Measurements from ENCODE around the gene ZBP1. TPM values are rescaled to one million over a fixed set of nuclear protein-coding genes. Genes with fewer than 3 reads are reported as not detected.

Gene ZBP1
- total RNA-seq, 1 experiment from 2014 or later = not detected

DNA sequence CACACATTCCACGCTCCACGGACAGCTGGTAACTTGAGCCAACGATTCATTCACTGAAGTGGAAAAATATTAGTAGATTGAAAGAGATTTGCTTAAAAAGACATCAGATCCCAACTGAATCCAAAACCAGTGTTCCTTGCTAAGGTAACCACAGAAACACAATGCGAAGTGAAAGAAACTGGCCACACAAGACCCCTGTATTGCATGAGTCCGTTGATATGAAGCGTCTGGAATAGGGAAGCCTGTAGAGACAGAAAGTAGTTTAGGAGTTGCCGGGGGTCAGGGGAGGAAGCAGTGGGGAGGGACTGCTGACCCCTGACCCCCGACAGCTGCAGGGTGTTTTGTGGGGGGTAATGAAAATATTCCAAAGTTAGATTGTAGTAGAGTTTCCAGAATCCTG, 49.3 kb downstream of the ZBP1 start:
- no peaks in the 10 kb centered on the region for H3K9me3 ChIP-seq (ENCODE audit: control insufficient read depth in 1 of 2, insufficient read depth in 1 of 2, low read depth in 1 of 2, low read length in 2 of 2)
- BruUV-seq (replicated peaks) = no TSS peak
- no peak overlapping the region for H2AFZ ChIP-seq (ENCODE audit: low read depth, low read length, poor library complexity, severe bottlenecking)
- no peaks in the 10 kb centered on the region for H3K79me2 ChIP-seq (ENCODE audit: insufficient read depth, low read length)
- RAD21 ChIA-PET (ENCODE audit: low non-redundant PET in 1 of 2, low total read pairs in 2 of 2, uncharacterized antibody in 2 of 2, unreplicated experiment in 2 of 2) = no interaction called here
- H3K4me3 ChIP-seq (replicated peaks in 1 of 2; ENCODE audit: low read depth in 1 of 2, low read length in 2 of 2) = no peak overlapping the region
- TF ChIP-seq ZNF274 (IDR thresholded peaks at IDR 0.05; ENCODE audit: low read depth, low read length) (no peak), POLR2A (IDR thresholded peaks at IDR 0.05; ENCODE audit: borderline replicate concordance, extremely low read depth, insufficient read depth, insufficient read length) (no peak), TCF7L2 (IDR thresholded peaks at IDR 0.05; ENCODE audit: borderline replicate concordance, extremely low read depth, insufficient read depth, insufficient read length) (no peak), EGR1 (IDR thresholded peaks at IDR 0.05; ENCODE audit: low read depth) (no peak), FOSL1 (IDR thresholded peaks at IDR 0.05; ENCODE audit: low read depth) (no peak)
- no peaks in the 10 kb centered on the region for H3K4me1 ChIP-seq (ENCODE audit: control insufficient read depth in 1 of 2, insufficient read depth in 2 of 2, low read length in 2 of 2)
- peaks cover 46% of the 10 kb centered on the region for H3K27me3 ChIP-seq (ENCODE audit: insufficient read depth, low read length)
- no peak for DNase-seq (ENCODE audit: low read depth, low spot score)
- H4K20me1 ChIP-seq (ENCODE audit: insufficient read depth) = no peaks in the 10 kb centered on the region
- intact Hi-C loops (cut with micrococcal nuclease) = no loop called here
- CTCF ChIA-PET = no interaction called here
- no peak overlapping the region for H3K27ac ChIP-seq (ENCODE audit: low read depth, low read length)
- no peak for ATAC-seq
- H3K36me3 ChIP-seq (ENCODE audit: control insufficient read depth in 1 of 2, insufficient read depth in 2 of 2, low read length in 2 of 2) = no peaks in the 10 kb centered on the region
- H3K4me2 ChIP-seq (ENCODE audit: low read length) = no peak overlapping the region
- no peak overlapping the region for H3K9ac ChIP-seq (ENCODE audit: low read length)
- no peaks in the 10 kb centered on the region for H3K9me2 ChIP-seq (ENCODE audit: insufficient read depth)
- POLR2A ChIA-PET = no interaction called here

- no peaks in the 10 kb centered on the region for H3K9me3 ChIP-seq (ENCODE audit: control insufficient read depth in 1 of 2, insufficient read depth in 1 of 2, low read depth in 1 of 2, low read length in 2 of 2)
- H3K79me2 ChIP-seq (ENCODE audit: insufficient read depth, low read length) = no peaks in the 10 kb centered on the region
- H3K27ac ChIP-seq (ENCODE audit: low read depth, low read length) = no peak overlapping the region
- no peaks in the 10 kb centered on the region for H3K4me1 ChIP-seq (ENCODE audit: control insufficient read depth in 1 of 2, insufficient read depth in 2 of 2, low read length in 2 of 2)
- DNase-seq (ENCODE audit: low read depth, low spot score) (no peak), ATAC-seq (no peak)
- POLR2A ChIA-PET = no interaction called here
- H3K9me2 ChIP-seq (ENCODE audit: insufficient read depth) = no peaks in the 10 kb centered on the region
- no peak overlapping the region for H3K9ac ChIP-seq (ENCODE audit: low read length)
- H3K27me3 ChIP-seq (ENCODE audit: insufficient read depth, low read length) = peaks cover 41% of the 10 kb centered on the region
- no peaks in the 10 kb centered on the region for H3K36me3 ChIP-seq (ENCODE audit: control insufficient read depth in 1 of 2, insufficient read depth in 2 of 2, low read length in 2 of 2)
- intact Hi-C loops (cut with micrococcal nuclease) = no loop called here
- H4K20me1 ChIP-seq (ENCODE audit: insufficient read depth) = no peaks in the 10 kb centered on the region
- H2AFZ ChIP-seq (ENCODE audit: low read depth, low read length, poor library complexity, severe bottlenecking) = no peak overlapping the region
- TF ChIP-seq, protein P1, sequence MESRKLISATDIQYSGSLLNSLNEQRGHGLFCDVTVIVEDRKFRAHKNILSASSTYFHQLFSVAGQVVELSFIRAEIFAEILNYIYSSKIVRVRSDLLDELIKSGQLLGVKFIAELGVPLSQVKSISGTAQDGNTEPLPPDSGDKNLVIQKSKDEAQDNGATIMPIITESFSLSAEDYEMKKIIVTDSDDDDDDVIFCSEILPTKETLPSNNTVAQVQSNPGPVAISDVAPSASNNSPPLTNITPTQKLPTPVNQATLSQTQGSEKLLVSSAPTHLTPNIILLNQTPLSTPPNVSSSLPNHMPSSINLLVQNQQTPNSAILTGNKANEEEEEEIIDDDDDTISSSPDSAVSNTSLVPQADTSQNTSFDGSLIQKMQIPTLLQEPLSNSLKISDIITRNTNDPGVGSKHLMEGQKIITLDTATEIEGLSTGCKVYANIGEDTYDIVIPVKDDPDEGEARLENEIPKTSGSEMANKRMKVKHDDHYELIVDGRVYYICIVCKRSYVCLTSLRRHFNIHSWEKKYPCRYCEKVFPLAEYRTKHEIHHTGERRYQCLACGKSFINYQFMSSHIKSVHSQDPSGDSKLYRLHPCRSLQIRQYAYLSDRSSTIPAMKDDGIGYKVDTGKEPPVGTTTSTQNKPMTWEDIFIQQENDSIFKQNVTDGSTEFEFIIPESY (IDR thresholded peaks at IDR 0.05; ENCODE audit: extremely low read depth, insufficient replicate concordance, low read length) = no peak
- TF ChIP-seq, protein P2, sequence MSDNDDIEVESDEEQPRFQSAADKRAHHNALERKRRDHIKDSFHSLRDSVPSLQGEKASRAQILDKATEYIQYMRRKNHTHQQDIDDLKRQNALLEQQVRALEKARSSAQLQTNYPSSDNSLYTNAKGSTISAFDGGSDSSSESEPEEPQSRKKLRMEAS (IDR thresholded peaks at IDR 0.05) = no peak
- no TSS peak for BruUV-seq (replicated peaks)
- RAD21 ChIA-PET (ENCODE audit: low non-redundant PET in 1 of 2, low total read pairs in 2 of 2, uncharacterized antibody in 2 of 2, unreplicated experiment in 2 of 2) = no interaction called here
- H3K4me3 ChIP-seq (replicated peaks in 1 of 2; ENCODE audit: low read depth in 1 of 2, low read length in 2 of 2) = no peak overlapping the region
- CTCF ChIA-PET = no interaction called here
- H3K4me2 ChIP-seq (ENCODE audit: low read length) = no peak overlapping the region
These were observed 49.9 kb downstream of the ZBP1 start for GRCh38 chr20:57570145-57570850.

Data from HCT116 (cell line).